ENCODE results near the gene STAG2. TPM values are rescaled to one million over a fixed set of nuclear protein-coding genes. Genes with fewer than 3 reads are reported as not detected.

STAG2 gene
- total and polyA plus RNA-seq, 2 donors (not counting 3 experiments of a cell fraction or from before 2014, with no cell fraction given) = 12.7 to 55.9 TPM

GRCh38 chrX:124145749-124146148, 184.2 kb downstream of the STAG2 start:
- H3K27me3 ChIP-seq (ENCODE audit: control insufficient read depth in 2 of 2, insufficient read depth in 2 of 2, low read length in 2 of 2) = no peaks in the 10 kb centered on the region
- ChIA-PET POLR2A (no interaction called here), CTCF (no interaction called here)
- no peak for FAIRE-seq
- no peaks in the 10 kb centered on the region for H3K9me3 ChIP-seq (replicated peaks; ENCODE audit: control insufficient read depth, insufficient read depth, low read length)
- no peaks in the 10 kb centered on the region for H3K9me1 ChIP-seq (replicated peaks; ENCODE audit: control insufficient read depth, extremely low read depth, insufficient read depth, low read length)
- no peaks in the 10 kb centered on the region for H4K20me1 ChIP-seq (replicated peaks; ENCODE audit: control insufficient read depth, extremely low read depth, insufficient read depth, low read length)
- no peak overlapping the region for H2AFZ ChIP-seq (ENCODE audit: low read depth, low read length)
- intact Hi-C loops (cut with micrococcal nuclease) = no loop called here
- TF ChIP-seq CTCF (IDR thresholded peaks at IDR 0.05; ENCODE audit: extremely low read depth in 1 of 2, insufficient read depth in 1 of 2, low read depth in 1 of 2, low read length in 2 of 2) (no peak), POLR2A (IDR thresholded peaks at IDR 0.05; ENCODE audit: low read depth, low read length) (no peak), MAX (IDR thresholded peaks at IDR 0.05; ENCODE audit: insufficient read depth, insufficient read length) (no peak), EZH2 (IDR thresholded peaks at IDR 0.05; ENCODE audit: borderline replicate concordance, low read depth, low read length, severe bottlenecking) (no peak), JUN (IDR thresholded peaks at IDR 0.05; ENCODE audit: borderline replicate concordance, insufficient read depth, insufficient read length, low read depth) (no peak), POLR2AphosphoS5 (IDR thresholded peaks at IDR 0.05; ENCODE audit: insufficient read depth, low read depth, low read length) (no peak), GATA2 (IDR thresholded peaks at IDR 0.05; ENCODE audit: insufficient read depth, insufficient read length, low read depth, low read length) (no peak), MYC (IDR thresholded peaks at IDR 0.05; ENCODE audit: low read depth, low read length) (no peak), FOS (IDR thresholded peaks at IDR 0.05; ENCODE audit: borderline replicate concordance, insufficient read depth, low read length) (no peak)
- no peaks in the 10 kb centered on the region for H3K36me3 ChIP-seq (ENCODE audit: control insufficient read depth in 2 of 2, extremely low read depth in 1 of 2, insufficient read depth in 2 of 2, low read length in 2 of 2)
- H3K27ac ChIP-seq (ENCODE audit: insufficient read depth, low read depth, low read length) = no peak overlapping the region
- no TSS peak for BruUV-seq (replicated peaks)
- DNase-seq (ENCODE audit: low read depth, low spot score) = no peak
- dilution Hi-C loops (cut with MboI; ENCODE audit: extremely low pct_ligation_motif_present, low sequenced_read_pairs) = no loop called here
- no peak overlapping the region for H3K4me2 ChIP-seq (ENCODE audit: insufficient read depth, low read length)
- no peak overlapping the region for H3K4me3 ChIP-seq (replicated peaks in 1 of 3; ENCODE audit: insufficient read depth in 1 of 3, low read depth in 1 of 3, low read length in 3 of 3)
- no peaks in the 10 kb centered on the region for H3K79me2 ChIP-seq (ENCODE audit: control insufficient read depth, insufficient read depth, low read length)
- no peaks in the 10 kb centered on the region for H3K4me1 ChIP-seq (ENCODE audit: control insufficient read depth, extremely low read depth, insufficient read depth, low read length)
- no peak overlapping the region for H3K9ac ChIP-seq (replicated peaks; ENCODE audit: extremely low read depth, insufficient read depth, low read length)

Measured in endothelial cell of umbilical vein (primary cell).